Measurements from ENCODE around the gene LRRC74B. TPM values are rescaled to one million over a fixed set of nuclear protein-coding genes. Genes with fewer than 3 reads are reported as not detected.
A peak's percentile ranks its signal among the peaks of the same experiment; 100 is the strongest.

LRRC74B gene
- total and polyA plus RNA-seq, 12 donors, result not detected

- DNase-seq (no peak), ATAC-seq (no peak)
- WGBS, 2 donors, result 77 to 78% methylated on average over 13 of the region's 13 CpGs
- Histone ChIP-seq H3K27me3 (no peaks in the 10 kb centered on the region), H3K4me3 (no peak overlapping the region), H3K9me3 (no peaks in the 10 kb centered on the region), H3K4me1 (peaks cover 12 to 24% (median 21%) of the 10 kb centered on the region in 9 donors), H3K27ac (no peak overlapping the region), H3K36me3 (peaks cover 0 to 78% (median 31%) of the 10 kb centered on the region in 9 donors)
- TF ChIP-seq CTCF (IDR thresholded peaks at IDR 0.05), result no peak
- intact Hi-C loops (cut with DNase I), result no loop called here
Measured at GRCh38 chr22:20997536-20998257, 48.0 kb upstream of the LRRC74B start.

- Histone ChIP-seq H3K4me1 (peaks cover 15 to 33% (median 31%) of the 10 kb centered on the region in 9 donors), H3K27me3 (no peaks in the 10 kb centered on the region), H3K4me3 (no peak overlapping the region), H3K27ac (no peak overlapping the region), H3K9me3 (no peaks in the 10 kb centered on the region), H3K36me3 (peaks cover 0 to 68% (median 29%) of the 10 kb centered on the region in 9 donors)
- no peak for TF ChIP-seq CTCF (IDR thresholded peaks at IDR 0.05)
- 66 to 77% methylated on average over 7 of the region's 7 CpGs for WGBS, 2 donors
- ATAC-seq (no peak), DNase-seq (no peak)
- intact Hi-C loops (cut with DNase I), result no loop called here
Measured at GRCh38 chr22:20998411-20999336, 47.1 kb upstream of the LRRC74B start.

- H3K36me3 ChIP-seq, result peaks cover 0 to 59% (median 29%) of the 10 kb centered on the region in 9 donors
- ATAC-seq (no peak), DNase-seq (no peak)
- no peaks in the 10 kb centered on the region for H3K27me3 ChIP-seq
- peak overlapping the region in 1 of 10 donors; percentile 54 for H3K27ac ChIP-seq
- no peaks in the 10 kb centered on the region for H3K9me3 ChIP-seq
- peak overlapping the region in 2 of 10 donors; percentile 64 to 79 for H3K4me3 ChIP-seq
- TF ChIP-seq CTCF (IDR thresholded peaks at IDR 0.05), result no peak
- 92 to 93% methylated on average over 27 of the region's 27 CpGs for WGBS, 2 donors
- intact Hi-C loops (cut with DNase I), result loop anchor here in 4 of 10 donors (2.0 to 10.0 kb wide), 4 partner anchors 17 to 115 kb away; partner anchors contain the start of genes LZTR1 (in 2 of the 4), CRKL (in 1 of the 4) and LRRC74B (in 1 of the 4)
- H3K4me1 ChIP-seq, result peaks cover 15 to 39% (median 33%) of the 10 kb centered on the region in 9 donors
Measured at GRCh38 chr22:20999350-21000206, 46.2 kb upstream of the LRRC74B start.

All from heart right ventricle (tissue), 16 donors.